Endothelial cell of umbilical vein (primary cell): ENCODE results near the gene MOG. TPM values are rescaled to one million over a fixed set of nuclear protein-coding genes. Genes with fewer than 3 reads are reported as not detected.

Experiments
- BruUV-seq: library from RNA; stranded (reverse); fragments of 400-500 nt; replicated peaks from 2 replicates; lab custom pipeline; 2021; lab: Mats Ljungman, UMichigan
- CTCF ChIA-PET: fragments of 300-600, 350-600 bp; sonication (Branson Sonifier 250); formaldehyde crosslinking; loops from one replicate; lab custom pipeline; 2021; ENCODE audit warnings: antibody characterized with exemption, inconsistent platforms; lab: Charles Lee
- POLR2A ChIA-PET: fragments of 300-600, 350-600 bp; sonication (Branson Sonifier 250); formaldehyde crosslinking; loops from one replicate; lab custom pipeline; 2021; ENCODE audit warnings: antibody characterized with exemption, inconsistent platforms; lab: Charles Lee
- DNase-seq: peaks from one replicate; pipeline ENCODE4 v3.0.0-alpha.2; 2011; ENCODE audit warnings: low read depth, low spot score
- FAIRE-seq: peaks from 2 replicates; lab custom pipeline; 2011; peaks lifted over from hg19 to GRCh38; lab: Jason Lieb, UNC
- H2AFZ ChIP-seq: 2 replicates; pipeline ENCODE4 v1.6.0; 2012; ENCODE audit warnings: low read depth, low read length, control low read depth, inconsistent platforms
- H3K27ac ChIP-seq: 2 replicates; pipeline ENCODE4 v1.5.1; 2011; ENCODE audit warnings: low read depth, mild to moderate bottlenecking, control low read depth, low read length, moderate library complexity; ENCODE audit not compliant: insufficient read depth
- H3K27me3 ChIP-seq, 2 experiments: 2 replicates each; pipeline versions ENCODE4 v1.6.0 to v1.6.1; 2011; ENCODE audit warnings: low read length in 2 of 2, mixed read lengths in 1 of 2; ENCODE audit not compliant: control insufficient read depth in 2 of 2, insufficient read depth in 2 of 2
- H3K36me3 ChIP-seq, 2 experiments: 2 replicates in 1 of 2; 3 replicates in 1 of 2; pipeline ENCODE4 v1.5.1; 2011; ENCODE audit warnings: low read length in 2 of 2, mild to moderate bottlenecking in 1 of 2, moderate library complexity in 1 of 2; ENCODE audit not compliant: control insufficient read depth in 2 of 2, insufficient read depth in 2 of 2; ENCODE audit errors: extremely low read depth in 1 of 2
- H3K4me1 ChIP-seq: 3 replicates; pipeline ENCODE4 v1.5.1; 2011; ENCODE audit warnings: mild to moderate bottlenecking, low read length; ENCODE audit not compliant: control insufficient read depth, insufficient read depth; ENCODE audit errors: extremely low read depth
- H3K4me2 ChIP-seq: 2 replicates; pipeline ENCODE4 v1.6.1; 2011; ENCODE audit warnings: low read length, control low read depth, mixed read lengths; ENCODE audit not compliant: insufficient read depth
- H3K4me3 ChIP-seq, 3 experiments: fragments of 200-600 bp in 1 of 3; sonication (generic), shearing (Covaris generic) in 1 of 3; replicated peaks in 1 of 3; 2 replicates each; pipeline ENCODE4 v1.5.1; 2011 to 2016; ENCODE audit warnings: control low read depth in 3 of 3, low read length in 3 of 3, mild to moderate bottlenecking in 2 of 3, inconsistent platforms in 1 of 3, low read depth in 1 of 3, moderate library complexity in 1 of 3; ENCODE audit not compliant: insufficient read depth in 1 of 3
- H3K79me2 ChIP-seq: 2 replicates; pipeline ENCODE4 v1.6.0; 2012; ENCODE audit warnings: low read length, inconsistent platforms; ENCODE audit not compliant: control insufficient read depth, insufficient read depth
- H3K9ac ChIP-seq: replicated peaks from 2 replicates; pipeline ENCODE3; 2011; ENCODE audit warnings: low read length, control low read depth; ENCODE audit not compliant: insufficient read depth; ENCODE audit errors: extremely low read depth
- H3K9me1 ChIP-seq: replicated peaks from 3 replicates; pipeline ENCODE4 v1.6.0; 2011; ENCODE audit warnings: mild to moderate bottlenecking, low read length; ENCODE audit not compliant: control insufficient read depth, insufficient read depth; ENCODE audit errors: extremely low read depth
- H3K9me3 ChIP-seq: replicated peaks from 2 replicates; pipeline ENCODE4 v1.5.1; 2012; ENCODE audit warnings: low read length, inconsistent platforms; ENCODE audit not compliant: control insufficient read depth, insufficient read depth
- H4K20me1 ChIP-seq: replicated peaks from 2 replicates; pipeline ENCODE3; 2011; ENCODE audit warnings: mild to moderate bottlenecking, low read length; ENCODE audit not compliant: control insufficient read depth, insufficient read depth; ENCODE audit errors: extremely low read depth
- CTCF ChIP-seq, 2 donors: IDR thresholded peaks; 1 replicate in 1 of 2; 2 replicates in 1 of 2; pipeline ENCODE4 v1.5.1; 2011; ENCODE audit warnings: low read length in 2 of 2, mild to moderate bottlenecking in 2 of 2, moderate library complexity in 2 of 2, control low read depth in 1 of 2, inconsistent platforms in 1 of 2, low read depth in 1 of 2; ENCODE audit not compliant: insufficient read depth in 1 of 2; ENCODE audit errors: extremely low read depth in 1 of 2
- EZH2 ChIP-seq: IDR thresholded peaks from 2 replicates; pipeline ENCODE4 v1.6.1; 2012; ENCODE audit warnings: borderline replicate concordance, low read depth, mild to moderate bottlenecking, moderate library complexity, low read length, inconsistent platforms; ENCODE audit not compliant: severe bottlenecking
- FOS ChIP-seq: IDR thresholded peaks from 2 replicates; pipeline ENCODE4 v1.6.1; 2011; ENCODE audit warnings: mild to moderate bottlenecking, low read length, moderate library complexity, borderline replicate concordance; ENCODE audit not compliant: insufficient read depth
- GATA2 ChIP-seq: IDR thresholded peaks from 2 replicates; pipeline ENCODE4 v1.7.0; 2011; ENCODE audit warnings: low read depth, mild to moderate bottlenecking, moderate library complexity, mixed read lengths, low read length; ENCODE audit not compliant: insufficient read length, insufficient read depth
- JUN ChIP-seq: IDR thresholded peaks from 2 replicates; pipeline ENCODE4 v1.6.1; 2011; ENCODE audit warnings: borderline replicate concordance, low read depth; ENCODE audit not compliant: insufficient read length, insufficient read depth
- MAX ChIP-seq: IDR thresholded peaks from 2 replicates; pipeline ENCODE4 v1.6.1; 2011; ENCODE audit not compliant: insufficient read depth, insufficient read length
- MYC ChIP-seq: IDR thresholded peaks from one replicate; pipeline ENCODE4 v1.6.1; 2011; ENCODE audit warnings: mild to moderate bottlenecking, low read depth, low read length
- POLR2A ChIP-seq: IDR thresholded peaks from 2 replicates; pipeline ENCODE4 v1.6.1; 2012; ENCODE audit warnings: low read depth, mild to moderate bottlenecking, control low read depth, low read length
- POLR2AphosphoS5 ChIP-seq: IDR thresholded peaks from 2 replicates; pipeline ENCODE4 v1.6.1; 2012; ENCODE audit warnings: low read depth, mild to moderate bottlenecking, control low read depth, low read length, moderate library complexity; ENCODE audit not compliant: insufficient read depth
- dilution Hi-C: fragments of 300-500 bp; cut with MboI; formaldehyde crosslinking; loops from one replicate; pipeline ENCODE4 v1.15.0; 2019; ENCODE audit warnings: low sequenced_read_pairs; ENCODE audit not compliant: extremely low pct_ligation_motif_present
- intact Hi-C: fragments of 100-400 bp; cut with micrococcal nuclease; formaldehyde crosslinking; loops from one replicate; pipeline ENCODE4 v1.10.0; 2022
- polyA plus RNA-seq, 4 experiments: library from polyadenylated mRNA; depleted of rRNA in 3 of 4; stranded (reverse) in 3 of 4; unstranded in 1 of 4; fragments of >200 nt; gene quantifications; 2 replicates each; pipeline versions ENCODE4 v1.2.1 to v1.2.3, GENCODE V29; 2011 to 2012; ENCODE audit warnings: missing spikeins in 1 of 4
- total RNA-seq: library from RNA; stranded (reverse); gene quantifications from 2 replicates; pipeline ENCODE4 v1.2.3, GENCODE V29; 2021

The MOG gene
- total and polyA plus RNA-seq, 2 donors (not counting 3 experiments of a cell fraction or from before 2014, with no cell fraction given), result not detected

DNA sequence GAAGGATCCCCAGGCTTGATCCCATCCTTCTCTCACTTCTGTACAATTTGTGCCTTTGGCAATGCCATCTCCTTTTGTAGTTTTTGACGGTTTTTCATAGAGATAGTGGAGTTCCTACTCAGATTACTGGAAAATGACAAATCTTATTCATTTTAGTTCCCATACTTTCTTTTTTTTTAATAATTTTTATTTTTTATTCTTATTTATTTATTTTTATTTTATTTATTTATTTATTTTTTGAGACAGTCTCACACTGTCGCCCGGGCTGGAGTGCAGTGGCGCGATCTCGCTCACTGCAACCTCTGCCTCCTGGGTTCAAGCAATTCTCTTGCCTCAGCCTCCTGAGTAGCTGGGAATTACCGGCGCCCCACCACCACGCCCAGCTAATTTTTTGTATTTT, 19.6 kb upstream of the MOG start:
- no TSS peak for BruUV-seq
- no peak for FAIRE-seq

GRCh38 chr6:29641430-29642148, 15.3 kb upstream of the MOG start:
- no peak overlapping the region for H3K9ac ChIP-seq
- intact Hi-C loops, result no loop called here
- BruUV-seq, result no TSS peak
- H3K4me1 ChIP-seq, result no peaks in the 10 kb centered on the region
- no peak overlapping the region for H3K4me2 ChIP-seq
- dilution Hi-C loops, result no loop called here
- H3K36me3 ChIP-seq, result no peaks in the 10 kb centered on the region
- H2AFZ ChIP-seq, result no peak overlapping the region
- no peaks in the 10 kb centered on the region for H3K27me3 ChIP-seq
- no peaks in the 10 kb centered on the region for H4K20me1 ChIP-seq
- DNase-seq, result no peak
- H3K4me3 ChIP-seq, result no peak overlapping the region
- TF ChIP-seq CTCF (IDR thresholded peaks at IDR 0.05; ENCODE audit: extremely low read depth in 1 of 2, insufficient read depth in 1 of 2, low read depth in 1 of 2, low read length in 2 of 2) (no peak), FOS (no peak), GATA2 (no peak), MYC (no peak), MAX (no peak), POLR2A (no peak), JUN (no peak), EZH2 (no peak), POLR2AphosphoS5 (no peak)
- H3K9me1 ChIP-seq, result no peaks in the 10 kb centered on the region
- ChIA-PET CTCF (interaction anchor here (0.7 to 3.2 kb wide), 4 partner anchors 9 to 13 kb away, joined by 3 to 24 read pairs (median 12); no protein-coding TSS in a partner anchor), POLR2A (interaction anchor here (1.0 kb wide), 1 partner anchor 9 kb away, joined by 3 read pairs; no protein-coding TSS in a partner anchor)
- no peaks in the 10 kb centered on the region for H3K79me2 ChIP-seq
- H3K9me3 ChIP-seq, result no peaks in the 10 kb centered on the region
- no peak overlapping the region for H3K27ac ChIP-seq
- FAIRE-seq, result no peak

More for the DNA sequence above, 19.6 kb upstream of the MOG start:
- Histone ChIP-seq H3K4me2 (no peak overlapping the region), H4K20me1 (no peaks in the 10 kb centered on the region), H3K36me3 (no peaks in the 10 kb centered on the region), H3K27me3 (no peaks in the 10 kb centered on the region), H3K9ac (no peak overlapping the region), H2AFZ (no peak overlapping the region), H3K4me1 (no peaks in the 10 kb centered on the region), H3K79me2 (no peaks in the 10 kb centered on the region), H3K27ac (no peak overlapping the region), H3K9me3 (no peaks in the 10 kb centered on the region), H3K9me1 (no peaks in the 10 kb centered on the region), H3K4me3 (no peak overlapping the region)
- dilution Hi-C loops, result no loop called here
- DNase-seq, result no peak
- CTCF ChIA-PET, result interaction anchor here (1.3 to 1.4 kb wide), 2 partner anchors 10 to 17 kb away, joined by 5 to 6 read pairs; no protein-coding TSS in a partner anchor
- intact Hi-C loops, result no loop called here
- TF ChIP-seq POLR2AphosphoS5, result no peak
- TF ChIP-seq POLR2A, result no peak
- no peak for TF ChIP-seq GATA2
- no peak for TF ChIP-seq FOS
- POLR2A ChIA-PET, result no interaction called here
